NCI-H446 treated with DMSO at 0.1 percent for 48 hours (cell line): ENCODE results near the gene ANKRD33.

ENCODE experiments used
- DNase-seq: peaks from one replicate; lab custom pipeline; 2025; lab: John Stamatoyannopoulos, UW

Gene ANKRD33

DNA sequence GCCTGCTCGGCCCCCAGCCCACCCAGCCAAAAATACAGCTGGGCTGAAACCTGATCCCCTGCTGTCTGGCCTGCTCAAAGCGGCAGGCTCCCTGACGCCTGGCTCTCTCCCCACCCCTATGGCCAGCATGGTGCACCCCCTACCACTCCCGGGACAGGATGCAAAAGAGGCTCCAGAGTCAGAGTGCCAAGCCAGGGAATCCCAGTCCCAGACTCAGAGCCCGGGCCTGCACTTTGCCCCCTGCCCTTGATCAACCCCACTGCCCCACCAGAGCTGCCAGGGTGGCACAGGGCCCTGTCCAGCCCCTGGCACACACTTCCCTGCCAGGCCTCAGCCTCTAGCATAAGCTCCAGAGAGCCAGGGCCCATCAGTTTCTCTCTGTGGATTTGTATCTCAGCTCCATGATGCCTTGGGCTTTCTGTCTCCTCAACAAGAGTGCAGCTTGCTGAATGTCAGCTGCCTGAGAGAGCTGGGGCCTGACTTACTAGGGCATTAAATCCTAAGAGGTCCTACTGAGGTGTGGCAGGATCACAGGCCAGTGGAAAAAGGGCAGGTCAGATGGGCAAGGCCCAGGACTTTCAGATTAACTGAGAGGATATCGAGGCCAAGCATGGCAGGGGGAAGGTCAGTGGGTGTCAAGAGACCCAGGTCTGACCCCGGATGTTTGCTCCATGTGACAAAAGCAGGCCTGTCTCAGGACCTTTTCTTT is 33.3 kb downstream of the ANKRD33 start:
- DNase-seq = no peak

DNA sequence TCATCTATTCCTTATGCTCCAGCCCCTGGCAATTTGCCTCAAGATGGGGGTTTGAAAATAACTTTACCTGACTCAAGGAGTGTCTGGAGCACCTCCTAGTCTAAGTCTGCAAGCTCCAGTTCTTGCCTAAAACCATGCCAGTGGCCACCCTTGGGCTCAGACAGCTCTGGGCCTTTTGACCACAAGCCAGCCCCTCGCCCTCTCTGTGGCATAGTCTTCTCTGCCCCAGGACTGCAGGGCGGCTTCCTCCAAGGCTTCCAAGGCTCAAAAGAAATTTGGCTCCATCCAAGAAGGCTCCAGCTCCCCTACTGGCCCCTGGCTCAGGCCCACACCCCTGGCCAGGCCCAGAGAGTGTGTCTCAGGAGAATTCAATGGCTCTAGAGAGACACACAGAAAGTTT is 34.2 kb downstream of the ANKRD33 start:
- no peak for DNase-seq

DNA sequence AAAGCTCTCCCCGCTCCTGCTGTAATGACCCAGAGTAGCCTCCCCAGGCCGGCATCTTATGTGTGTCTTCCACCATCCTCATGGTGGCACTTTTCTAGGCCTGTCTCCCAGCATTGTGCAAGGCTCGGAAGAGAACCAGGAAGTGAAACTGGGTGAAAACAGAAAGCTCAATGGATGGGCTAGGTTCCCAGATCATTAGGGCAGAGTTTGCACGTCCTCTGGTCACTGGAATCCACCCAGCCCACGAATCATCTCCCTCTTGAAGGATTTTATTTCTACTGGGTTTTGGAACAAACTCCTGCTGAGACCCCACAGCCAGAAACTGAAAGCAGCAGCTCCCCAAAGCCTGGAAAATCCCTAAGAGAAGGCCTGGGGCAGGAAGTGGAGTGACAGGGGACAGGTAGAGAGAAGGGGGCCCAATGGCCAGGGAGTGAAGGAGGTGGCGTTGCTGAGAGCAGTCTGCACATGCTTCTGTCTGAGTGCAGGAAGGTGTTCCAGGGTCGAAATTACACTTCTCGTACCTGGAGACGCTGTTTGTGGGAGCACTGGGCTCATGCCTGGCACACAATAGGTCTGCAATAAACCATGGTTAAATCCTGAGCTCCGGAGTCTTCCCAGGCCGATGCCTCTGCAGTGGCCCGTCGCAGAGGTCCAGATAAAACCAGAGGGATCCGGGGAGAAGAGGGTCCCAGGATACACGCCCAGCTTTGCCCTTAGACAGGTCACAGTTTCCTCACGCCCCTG is 35.0 kb downstream of the ANKRD33 start:
- DNase-seq = no peak

DNA sequence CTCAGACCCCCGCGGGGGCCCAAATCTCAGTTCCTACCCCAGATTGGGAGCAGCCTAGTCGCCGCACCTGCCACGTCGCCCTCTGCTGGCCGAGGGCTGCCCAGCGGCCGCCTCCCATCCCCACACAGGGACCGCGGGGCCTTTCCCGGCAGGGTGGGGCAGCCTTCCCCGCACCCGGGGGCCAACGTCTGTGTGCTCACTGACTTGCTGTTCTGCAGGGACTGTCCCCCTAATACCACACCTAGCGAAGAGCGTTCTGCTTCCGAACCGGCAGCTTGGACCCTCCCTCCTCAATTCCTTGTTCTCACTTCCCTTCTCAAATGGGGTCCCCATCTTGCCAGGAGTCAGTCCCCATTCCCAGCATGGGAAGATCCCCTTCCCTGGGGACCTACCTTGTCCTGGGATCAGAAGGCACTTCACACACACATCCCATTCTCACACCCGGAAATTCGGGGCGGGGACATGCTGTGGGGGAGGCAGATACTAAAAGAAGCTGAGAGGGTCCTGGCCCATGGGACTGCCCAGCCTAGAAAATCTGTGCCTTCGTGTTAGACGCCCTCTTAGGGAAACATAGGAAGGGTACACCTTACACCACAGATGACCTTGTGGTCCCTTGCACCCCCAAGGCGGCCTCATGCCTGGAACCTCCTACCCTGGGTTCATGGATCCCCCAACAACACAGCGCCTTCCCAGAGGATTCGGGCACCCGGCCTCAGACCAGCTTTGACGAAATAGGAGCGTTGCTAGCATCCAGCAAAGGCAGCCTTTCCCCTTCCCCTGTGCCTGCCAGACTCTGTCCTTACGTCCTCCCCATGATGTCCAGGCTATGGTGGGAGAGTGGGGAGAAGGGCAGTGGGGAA is 35.8 kb downstream of the ANKRD33 start:
- no peak for DNase-seq

DNA sequence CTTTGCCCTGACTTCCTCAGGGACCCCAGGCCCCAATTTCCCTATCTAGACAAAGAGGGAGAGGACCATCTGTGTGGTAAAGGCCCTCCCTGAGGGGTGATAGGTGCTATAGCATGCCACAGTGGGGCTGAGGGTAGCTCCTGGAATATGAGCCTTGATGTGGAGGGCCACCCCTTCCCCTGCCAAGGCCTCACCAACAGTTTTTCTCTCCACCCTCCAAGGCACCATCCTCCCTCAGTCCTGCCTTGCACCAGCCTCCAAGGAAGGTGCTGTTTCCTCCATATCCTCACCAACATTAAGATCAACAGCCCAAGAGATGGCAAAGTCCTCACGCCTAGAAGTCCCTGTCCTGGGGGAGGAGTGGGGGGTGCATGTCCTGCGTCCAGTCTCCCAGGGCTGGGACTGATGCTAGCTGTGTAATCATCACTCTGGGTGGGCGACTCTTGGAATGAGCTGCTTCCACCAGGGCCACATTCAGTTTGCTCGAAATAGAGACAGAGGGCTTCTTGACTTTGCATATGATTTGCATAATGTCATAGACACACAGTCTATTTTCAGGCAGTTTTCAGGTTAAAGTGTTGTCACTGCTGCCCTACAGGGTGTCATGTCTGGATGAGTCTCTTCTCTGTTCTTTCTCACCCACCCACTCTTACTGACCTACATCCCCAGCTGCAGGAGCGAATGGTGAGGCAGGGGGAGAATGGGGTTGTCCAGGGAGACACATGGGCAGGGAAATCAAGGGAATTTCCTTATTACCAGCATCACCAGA is 36.8 kb downstream of the ANKRD33 start:
- no peak for DNase-seq

DNA sequence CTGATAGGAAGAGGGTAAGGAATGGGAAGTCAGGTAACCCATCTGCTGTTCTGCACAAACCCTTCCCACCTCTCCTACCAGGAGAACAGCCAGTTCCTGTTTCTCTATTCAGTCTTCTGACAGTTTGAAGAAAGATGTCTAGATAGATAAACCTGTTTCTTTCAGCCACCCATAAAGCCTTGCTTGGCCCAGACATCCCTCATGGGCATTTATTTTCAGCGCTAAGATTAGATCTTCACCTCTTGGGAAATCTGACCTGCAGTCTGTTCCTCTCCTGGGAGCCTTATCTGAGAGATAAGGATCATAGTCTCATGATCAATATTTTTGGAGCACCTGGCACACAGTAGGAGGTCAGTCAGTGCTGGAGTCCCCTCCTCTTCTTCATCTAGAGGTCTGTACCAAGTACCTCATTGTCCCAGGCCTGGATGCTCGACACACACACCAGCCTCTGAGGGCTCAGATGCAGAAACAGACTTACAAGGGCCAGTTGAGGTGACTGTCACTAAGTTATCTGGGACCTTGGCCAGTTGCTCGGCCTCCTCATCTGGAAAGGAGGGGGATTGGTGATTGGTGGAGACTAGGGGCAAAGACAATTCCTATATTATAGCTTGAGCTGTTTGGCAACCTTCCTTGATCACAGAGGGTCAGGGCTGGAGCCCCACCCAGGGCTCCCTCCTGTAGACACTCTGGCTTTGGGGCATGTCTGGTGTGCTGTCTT is 37.6 kb downstream of the ANKRD33 start:
- no peak for DNase-seq

DNA sequence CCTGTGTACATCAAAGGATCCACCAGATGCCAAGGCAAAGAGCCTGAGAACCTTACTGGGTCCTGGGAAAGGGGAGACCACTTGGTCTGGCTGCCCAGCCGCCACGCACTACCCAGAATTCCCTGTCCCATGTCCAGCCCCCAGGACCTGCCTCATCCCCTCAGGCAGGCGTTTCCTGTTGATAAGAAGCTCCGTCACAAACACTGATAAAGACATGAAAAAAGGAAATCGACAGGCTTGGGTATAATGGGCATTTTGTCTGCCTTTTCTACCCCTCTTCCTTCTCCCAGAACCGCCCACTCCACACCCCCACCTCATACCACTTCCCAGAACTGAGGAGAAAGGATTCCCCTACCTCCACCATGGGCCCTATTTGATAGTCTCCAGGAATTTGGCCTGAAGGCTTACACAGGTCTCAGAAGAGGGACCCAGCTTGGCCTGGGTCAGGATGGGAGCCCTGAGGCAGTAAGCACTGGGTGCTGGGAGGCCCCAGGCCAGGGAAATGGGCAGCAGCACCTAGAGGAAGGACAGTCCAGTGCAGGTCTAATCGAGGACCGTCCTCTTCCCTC is 38.2 kb downstream of the ANKRD33 start:
- no peak for DNase-seq

DNA sequence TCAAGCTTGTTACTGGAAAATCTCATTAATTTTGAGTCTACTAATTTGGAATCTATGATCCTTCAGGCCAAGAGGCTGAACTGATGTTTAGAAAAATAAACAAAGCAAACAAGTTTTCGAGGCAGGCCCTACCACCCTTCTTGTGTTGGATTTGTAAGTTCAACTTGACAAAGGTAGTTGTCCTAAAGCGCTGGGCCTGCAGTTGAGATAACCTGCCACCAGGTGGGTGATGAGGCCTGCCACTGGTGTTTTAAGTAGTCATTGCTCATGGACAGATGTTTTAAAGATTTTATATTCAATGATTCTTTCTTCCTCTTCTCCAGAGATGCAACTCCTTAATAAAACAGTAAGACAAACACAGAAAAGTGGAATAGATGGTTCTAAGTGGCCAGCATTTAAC is 38.8 kb downstream of the ANKRD33 start:
- DNase-seq = no peak

DNA sequence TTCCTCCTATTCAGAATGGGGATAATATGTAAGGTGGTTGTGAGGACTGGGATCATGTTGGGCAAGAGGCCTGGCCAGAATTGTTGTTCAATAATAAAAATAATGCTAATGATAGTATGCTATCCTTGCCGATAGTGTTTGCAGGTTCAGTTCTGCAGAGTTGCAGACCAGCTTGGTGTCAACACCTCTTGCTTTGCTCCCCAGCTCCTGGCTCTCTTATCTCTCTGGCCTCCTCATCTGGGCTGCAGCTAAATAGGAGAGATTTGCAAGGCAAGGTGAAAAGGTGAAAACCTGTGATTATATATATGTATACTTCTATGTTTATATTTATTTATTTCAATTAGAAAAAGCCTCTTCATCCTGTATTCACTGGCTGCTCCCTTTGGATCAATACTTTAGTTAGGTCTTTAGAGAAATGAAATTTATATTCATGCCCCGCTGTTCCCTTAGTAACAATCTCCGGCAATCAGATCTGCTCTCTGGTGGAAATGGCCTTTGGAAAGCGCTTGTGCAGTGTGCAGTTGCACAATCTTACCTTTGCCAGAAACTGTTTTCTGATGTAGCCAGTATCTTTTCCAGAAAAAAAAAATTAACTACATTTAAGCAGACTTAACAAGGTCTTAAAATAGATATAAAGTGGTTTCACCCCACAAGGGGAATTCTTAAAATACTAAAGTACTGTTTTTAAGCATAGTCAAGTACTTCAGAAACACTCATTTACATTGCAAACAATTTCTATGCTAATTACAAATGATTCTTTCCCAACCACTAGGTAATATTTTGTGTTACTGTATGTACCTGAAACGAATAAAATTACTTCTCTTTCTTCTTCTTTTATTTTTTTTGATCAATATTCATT is 44.5 kb downstream of the ANKRD33 start:
- no peak for DNase-seq

DNA sequence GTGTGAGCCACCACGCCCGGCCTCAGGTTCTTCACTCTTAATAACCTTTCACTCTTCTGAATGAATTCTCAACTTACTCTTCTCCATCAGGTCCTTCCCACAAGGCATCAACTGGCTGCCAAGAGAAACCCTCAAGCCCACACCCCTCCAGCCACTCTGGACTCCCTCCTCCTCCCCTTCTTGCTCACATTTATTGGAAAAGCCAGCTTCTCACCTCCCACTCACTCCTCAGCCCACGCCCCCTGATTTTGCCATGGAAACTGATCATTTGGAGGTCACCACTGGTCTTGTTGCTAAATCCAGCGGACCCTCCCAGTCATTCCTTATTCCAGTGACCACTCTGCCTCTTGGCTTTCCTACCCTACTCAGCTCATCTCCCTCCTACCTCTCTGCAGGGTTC is 46.2 kb downstream of the ANKRD33 start:
- DNase-seq = no peak

DNA sequence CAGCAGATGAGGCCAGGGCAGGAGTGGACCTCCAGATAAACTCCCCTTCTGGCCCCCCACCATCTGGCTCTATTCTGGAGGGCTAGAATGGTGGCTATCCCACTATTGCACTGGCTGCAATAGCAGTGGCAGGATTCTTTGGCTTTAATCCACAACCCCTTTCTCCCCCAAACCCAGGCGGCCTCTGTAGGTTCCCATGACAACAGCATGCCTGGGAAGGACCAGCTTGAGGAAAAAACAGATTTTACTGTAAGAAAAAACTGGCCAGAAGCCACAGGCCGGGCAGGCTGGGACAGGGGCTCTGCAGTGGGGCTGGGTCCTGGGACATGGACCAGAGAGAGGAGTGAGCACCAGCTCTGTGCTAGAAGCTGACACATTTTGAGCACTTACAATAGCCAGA is 50.0 kb downstream of the ANKRD33 start:
- peak; percentile 63 for DNase-seq

DNA sequence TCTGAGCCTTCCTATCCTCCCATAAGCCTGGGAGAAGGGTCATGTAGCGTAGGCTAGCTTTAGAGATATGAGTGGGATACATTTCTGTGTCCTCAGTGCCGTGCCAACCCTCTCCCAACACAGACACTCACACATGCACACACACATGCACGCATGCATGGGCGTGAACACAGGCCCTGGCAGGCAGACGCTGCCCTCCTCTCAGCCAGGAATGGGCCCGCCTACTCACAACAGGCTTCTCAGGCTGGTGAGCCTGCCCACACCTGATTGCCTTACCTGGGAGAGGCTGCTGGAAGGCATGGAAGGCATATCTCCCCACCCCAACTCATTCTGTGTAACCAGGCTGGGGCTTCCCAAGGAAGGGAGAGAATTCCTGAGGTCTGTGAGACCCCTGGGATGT is 50.8 kb downstream of the ANKRD33 start:
- no peak for DNase-seq

DNA sequence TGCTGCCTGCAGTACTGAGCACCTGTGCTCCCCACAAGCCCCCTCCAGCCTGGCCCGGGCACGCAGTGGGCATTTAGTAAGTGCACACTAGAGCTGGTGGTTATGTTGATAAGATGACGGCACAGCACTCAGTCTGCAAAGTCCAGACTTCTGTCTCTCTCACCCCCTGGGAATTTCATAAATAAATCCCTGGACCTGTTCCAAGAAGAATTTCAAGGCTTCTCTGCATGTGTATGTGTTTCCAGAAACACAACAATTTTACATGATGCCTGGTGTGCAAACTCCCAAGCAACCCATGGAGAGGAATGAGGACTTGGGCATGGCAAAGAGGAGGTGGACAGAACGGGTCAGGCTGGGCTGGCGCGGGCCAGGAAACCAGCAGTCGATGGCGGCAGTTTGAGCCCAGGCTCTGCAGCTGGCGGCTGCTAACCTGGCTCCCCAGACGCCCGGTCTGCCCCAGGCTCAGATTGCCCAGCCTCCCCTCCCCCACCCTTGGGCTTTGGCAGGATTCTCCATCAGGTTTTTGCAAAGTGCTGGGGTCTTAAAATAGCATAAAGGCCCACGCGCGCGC is 53.2 kb downstream of the ANKRD33 start:
- DNase-seq = peak; percentile 54
